ENCODE results near the gene UBA52.
"Not testable (repeated sequence)": the region's sequence is repeated elsewhere in the genome, so short reads cannot be mapped to it uniquely, and the experiment has no call there.

The UBA52 gene

GRCh38 chr19:18593367-18594095 is 21.9 kb downstream of the UBA52 start:
- no peak for DNase-seq (ENCODE audit: low read depth in 2 of 2)

- peak; percentile 71 to 73 for DNase-seq (ENCODE audit: low read depth in 2 of 2)
Observed at GRCh38 chr19:18594096-18594823, 22.6 kb downstream of the UBA52 start.

- no peak for DNase-seq (ENCODE audit: low read depth in 2 of 2)
Observed at GRCh38 chr19:18594824-18595373, 23.2 kb downstream of the UBA52 start.

GRCh38 chr19:18595475-18595874 is 23.8 kb downstream of the UBA52 start:
- DNase-seq (ENCODE audit: low read depth in 2 of 2): no peak

GRCh38 chr19:18596752-18597157 is 25.1 kb downstream of the UBA52 start:
- DNase-seq (ENCODE audit: low read depth in 2 of 2): no peak

- no peak for DNase-seq (ENCODE audit: low read depth in 2 of 2)
Observed at GRCh38 chr19:18597809-18598660, 26.4 kb downstream of the UBA52 start.

GRCh38 chr19:18599485-18599884 is 27.8 kb downstream of the UBA52 start:
- DNase-seq (ENCODE audit: low read depth in 2 of 2): no peak

GRCh38 chr19:18600692-18601397 is 29.2 kb downstream of the UBA52 start:
- DNase-seq (ENCODE audit: low read depth in 2 of 2): not testable (repeated sequence)

- no peak for DNase-seq (ENCODE audit: low read depth in 2 of 2)
Observed at GRCh38 chr19:18601875-18602274, 30.2 kb downstream of the UBA52 start.

GRCh38 chr19:18603255-18603957 is 31.7 kb downstream of the UBA52 start:
- DNase-seq (ENCODE audit: low read depth in 2 of 2): no peak

GRCh38 chr19:18603958-18604819 is 32.5 kb downstream of the UBA52 start:
- no peak for DNase-seq (ENCODE audit: low read depth in 2 of 2)

GRCh38 chr19:18604820-18605159 is 33.1 kb downstream of the UBA52 start:
- DNase-seq (ENCODE audit: low read depth in 2 of 2): no peak

- DNase-seq (ENCODE audit: low read depth in 2 of 2): no peak
Observed at GRCh38 chr19:18605196-18605545, 33.5 kb downstream of the UBA52 start.

GRCh38 chr19:18605546-18606280 is 34.1 kb downstream of the UBA52 start:
- no peak for DNase-seq (ENCODE audit: low read depth in 2 of 2)

GRCh38 chr19:18606281-18607225 is 34.9 kb downstream of the UBA52 start, which contains the start of gene CRLF1:
Gene CRLF1, minus strand, starts transcription at chr19:18606799. Its CDS starts 143 bp downstream, at chr19:18606656.
- no peak for DNase-seq (ENCODE audit: low read depth in 2 of 2)

GRCh38 chr19:18607226-18608101 is 35.8 kb downstream of the UBA52 start:
- no peak for DNase-seq (ENCODE audit: low read depth in 2 of 2)
